Calu3 (cell line): ENCODE measurements around the gene BCAS3. TPM values are rescaled to one million over a fixed set of nuclear protein-coding genes. Genes with fewer than 3 reads are reported as not detected.

Experiments used
- BruUV-seq: library from RNA; stranded (reverse); fragments of 400-500 nt; replicated peaks from 2 replicates; lab custom pipeline; 2021; lab: Mats Ljungman, UMichigan
- CTCF ChIA-PET: fragments of 300-600 bp; sonication (Branson Sonifier 250); formaldehyde crosslinking; loops from one replicate; lab custom pipeline; 2022; ENCODE audit warnings: antibody characterized with exemption; lab: Charles Lee
- DNase-seq: peaks from one replicate; pipeline ENCODE4 v3.0.0; 2022
- H3K27ac Mint-ChIP-seq: one replicate; pipeline ENCODE4 v1.8.0; 2022; ENCODE audit warnings: mixed read lengths; ENCODE audit not compliant: unreplicated experiment
- H3K27me3 Mint-ChIP-seq: one replicate; pipeline ENCODE4 v1.8.0; 2022; ENCODE audit warnings: mixed read lengths; ENCODE audit not compliant: unreplicated experiment
- H3K36me3 Mint-ChIP-seq: one replicate; pipeline ENCODE4 v1.8.0; 2022; ENCODE audit warnings: mild to moderate bottlenecking, moderate library complexity, mixed read lengths; ENCODE audit not compliant: insufficient read depth, unreplicated experiment
- H3K4me1 Mint-ChIP-seq: one replicate; pipeline ENCODE4 v1.8.0; 2022; ENCODE audit warnings: mild to moderate bottlenecking, low read depth, mixed read lengths; ENCODE audit not compliant: unreplicated experiment
- H3K4me3 Mint-ChIP-seq: one replicate; pipeline ENCODE4 v1.8.0; 2022; ENCODE audit warnings: mild to moderate bottlenecking, low read depth, moderate library complexity, mixed read lengths; ENCODE audit not compliant: unreplicated experiment
- H3K9me3 Mint-ChIP-seq: one replicate; pipeline ENCODE4 v1.8.0; 2022; ENCODE audit warnings: low read depth, mixed read lengths; ENCODE audit not compliant: unreplicated experiment
- intact Hi-C: fragments of 100-400 bp; cut with micrococcal nuclease; formaldehyde crosslinking; loops from one replicate; pipeline ENCODE4 v1.10.0; 2022; ENCODE audit not compliant: unreplicated experiment
- total RNA-seq: library from RNA; stranded (reverse); gene quantifications from 2 replicates; pipeline ENCODE4 v1.2.3, GENCODE V29; 2022
- TF ChIP-seq, protein P1 (sequence below): fragments of 200-600 bp; IDR thresholded peaks from one replicate; pipeline ENCODE4 v1.8.0; 2022; ENCODE audit warnings: antibody characterized with exemption; ENCODE audit not compliant: unreplicated experiment

The BCAS3 gene
- total RNA-seq, 1 experiment from 2014 or later: 10.9 TPM

DNA sequence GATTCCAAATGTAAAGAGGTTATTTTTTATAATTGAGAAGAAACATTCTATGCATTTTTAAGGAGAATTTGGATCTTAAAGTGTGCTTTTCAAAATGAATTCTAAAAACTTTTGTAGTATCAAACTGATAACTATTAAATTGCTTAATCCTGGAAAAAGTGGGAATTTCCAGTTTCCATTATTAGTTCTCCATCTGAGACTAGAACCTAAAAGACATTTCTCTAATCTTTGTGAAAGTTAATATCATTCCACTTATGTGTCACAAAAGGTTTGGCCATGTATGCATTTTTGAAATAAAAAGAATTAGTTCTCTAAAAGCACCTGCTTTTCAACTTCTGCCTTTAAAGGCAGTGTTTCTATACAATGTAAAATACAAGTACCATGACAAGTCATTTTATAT, 155.0 kb downstream of the BCAS3 start:
- Mint-ChIP-seq H3K36me3 (no peaks in the 10 kb centered on the region), H3K4me3 (no peak overlapping the region), H3K27me3 (no peaks in the 10 kb centered on the region), H3K27ac (no peak overlapping the region), H3K4me1 (no peaks in the 10 kb centered on the region), H3K9me3 (no peaks in the 10 kb centered on the region)
- TF ChIP-seq, protein P1, sequence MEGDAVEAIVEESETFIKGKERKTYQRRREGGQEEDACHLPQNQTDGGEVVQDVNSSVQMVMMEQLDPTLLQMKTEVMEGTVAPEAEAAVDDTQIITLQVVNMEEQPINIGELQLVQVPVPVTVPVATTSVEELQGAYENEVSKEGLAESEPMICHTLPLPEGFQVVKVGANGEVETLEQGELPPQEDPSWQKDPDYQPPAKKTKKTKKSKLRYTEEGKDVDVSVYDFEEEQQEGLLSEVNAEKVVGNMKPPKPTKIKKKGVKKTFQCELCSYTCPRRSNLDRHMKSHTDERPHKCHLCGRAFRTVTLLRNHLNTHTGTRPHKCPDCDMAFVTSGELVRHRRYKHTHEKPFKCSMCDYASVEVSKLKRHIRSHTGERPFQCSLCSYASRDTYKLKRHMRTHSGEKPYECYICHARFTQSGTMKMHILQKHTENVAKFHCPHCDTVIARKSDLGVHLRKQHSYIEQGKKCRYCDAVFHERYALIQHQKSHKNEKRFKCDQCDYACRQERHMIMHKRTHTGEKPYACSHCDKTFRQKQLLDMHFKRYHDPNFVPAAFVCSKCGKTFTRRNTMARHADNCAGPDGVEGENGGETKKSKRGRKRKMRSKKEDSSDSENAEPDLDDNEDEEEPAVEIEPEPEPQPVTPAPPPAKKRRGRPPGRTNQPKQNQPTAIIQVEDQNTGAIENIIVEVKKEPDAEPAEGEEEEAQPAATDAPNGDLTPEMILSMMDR: no peak
- CTCF ChIA-PET: no interaction called here
- intact Hi-C loops: no loop called here
- no TSS peak for BruUV-seq
- no peak for DNase-seq

DNA sequence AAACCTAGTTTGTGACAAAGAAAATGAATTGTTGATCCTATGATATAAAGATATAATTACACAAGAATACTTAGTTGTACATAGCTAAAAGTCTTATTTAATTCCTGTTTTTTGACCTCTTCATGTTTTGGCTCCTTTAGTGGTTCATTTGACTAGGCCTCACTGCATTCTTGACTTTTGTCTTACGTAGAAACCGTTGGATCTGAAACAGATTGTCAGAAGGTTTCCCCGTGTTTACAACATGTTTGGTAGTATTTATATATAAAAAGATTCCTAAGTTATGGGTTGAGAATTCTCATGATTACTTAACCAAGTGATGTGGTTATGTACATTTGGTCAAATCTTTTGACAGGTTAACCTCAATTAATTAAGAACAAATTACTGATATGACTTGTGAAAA, 162.8 kb downstream of the BCAS3 start:
- TF ChIP-seq, protein P1: no peak
- no TSS peak for BruUV-seq
- H3K9me3 Mint-ChIP-seq: no peaks in the 10 kb centered on the region
- intact Hi-C loops: no loop called here
- CTCF ChIA-PET: no interaction called here
- H3K36me3 Mint-ChIP-seq: no peaks in the 10 kb centered on the region
- H3K4me3 Mint-ChIP-seq: no peak overlapping the region
- no peaks in the 10 kb centered on the region for H3K4me1 Mint-ChIP-seq
- H3K27me3 Mint-ChIP-seq: no peaks in the 10 kb centered on the region
- DNase-seq: no peak
- no peak overlapping the region for H3K27ac Mint-ChIP-seq

DNA sequence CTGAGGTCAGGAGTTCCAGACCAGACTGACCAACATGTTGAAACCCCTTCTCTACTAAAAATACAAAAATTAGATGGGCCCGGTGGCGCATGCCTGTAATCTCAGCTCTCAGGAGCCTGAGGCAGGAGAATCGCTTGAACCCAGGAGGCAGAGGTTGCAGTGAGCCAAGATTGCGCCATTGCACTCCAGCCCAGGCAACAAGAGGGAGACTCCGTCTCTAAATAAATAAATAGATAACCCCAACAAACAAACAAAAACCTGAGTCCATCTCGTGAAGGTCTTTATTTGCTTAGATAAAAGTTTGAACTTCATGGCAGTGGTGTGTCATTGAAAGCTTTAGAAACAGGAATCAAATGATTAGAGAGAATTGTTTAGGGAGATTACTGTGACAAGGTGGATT, 167.4 kb downstream of the BCAS3 start:
- no peak overlapping the region for H3K27ac Mint-ChIP-seq
- TF ChIP-seq, protein P1: no peak
- no peak for DNase-seq
- no peaks in the 10 kb centered on the region for H3K9me3 Mint-ChIP-seq
- intact Hi-C loops: no loop called here
- H3K27me3 Mint-ChIP-seq: no peaks in the 10 kb centered on the region
- H3K4me3 Mint-ChIP-seq: no peak overlapping the region
- H3K36me3 Mint-ChIP-seq: no peaks in the 10 kb centered on the region
- no TSS peak for BruUV-seq
- CTCF ChIA-PET: no interaction called here
- no peaks in the 10 kb centered on the region for H3K4me1 Mint-ChIP-seq

DNA sequence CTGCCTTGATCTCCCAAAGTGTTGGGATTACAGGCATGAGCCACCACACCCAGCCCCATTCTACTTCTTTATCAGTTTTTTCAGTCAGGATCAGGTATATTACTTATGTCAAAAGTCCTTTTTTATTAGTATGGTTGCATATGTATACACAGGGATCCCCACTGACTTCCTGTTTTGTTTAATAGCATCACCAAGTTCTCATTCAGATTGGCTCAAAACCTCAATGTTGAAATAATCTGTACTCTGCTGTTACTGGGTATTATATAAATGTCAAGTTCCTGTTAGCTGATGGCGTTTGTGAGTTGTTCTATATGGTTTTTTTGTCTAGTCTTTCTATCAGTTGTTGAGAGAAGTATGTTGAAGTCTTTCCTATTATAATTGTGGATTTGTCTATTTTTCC, 168.5 kb downstream of the BCAS3 start:
- Mint-ChIP-seq H3K36me3 (no peaks in the 10 kb centered on the region), H3K27me3 (no peaks in the 10 kb centered on the region), H3K27ac (no peak overlapping the region), H3K4me1 (no peaks in the 10 kb centered on the region), H3K9me3 (no peaks in the 10 kb centered on the region), H3K4me3 (no peak overlapping the region)
- DNase-seq: no peak
- BruUV-seq: no TSS peak
- TF ChIP-seq, protein P1: no peak
- CTCF ChIA-PET: no interaction called here
- intact Hi-C loops: no loop called here
